22Rv1 (cell line): ENCODE results near the gene RIF1.

ENCODE experiments used
- CTCF ChIP-seq: fragments of 450-650 bp; IDR thresholded peaks from 2 replicates; pipeline ENCODE4 v1.5.1; 2017; ENCODE audit warnings: mild to moderate bottlenecking
- ZFX ChIP-seq: fragments of 450-650 bp; IDR thresholded peaks from 2 replicates; pipeline ENCODE4 v1.6.1; 2017; ENCODE audit warnings: antibody characterized with exemption, borderline replicate concordance

GRCh38 chr2:151401149-151401548 is 8.6 kb upstream of the RIF1 start:
- TF ChIP-seq CTCF: no peak
- no peak for TF ChIP-seq ZFX
